Lower leg skin (tissue), 3 donors: ENCODE results near the gene CTNNB1.

ENCODE experiments used
- POLR2A ChIP-seq, 2 donors: fragments of 450-650 bp; IDR thresholded peaks; one replicate each; pipeline ENCODE4 v1.6.1; 2016 to 2017; ENCODE audit warnings: antibody characterized with exemption in 2 of 2, mild to moderate bottlenecking in 1 of 2, moderate library complexity in 1 of 2
- TF ChIP-seq, protein P1 (sequence below), 3 donors: fragments of 450-650 bp; IDR thresholded peaks; one replicate each; pipeline ENCODE4 v1.5.1; 2016; ENCODE audit warnings: antibody characterized with exemption in 3 of 3, mild to moderate bottlenecking in 3 of 3, moderate library complexity in 2 of 3

GRCh38 chr3:41163421-41163820 is 35.9 kb upstream of the CTNNB1 start:
- TF ChIP-seq, protein P1, sequence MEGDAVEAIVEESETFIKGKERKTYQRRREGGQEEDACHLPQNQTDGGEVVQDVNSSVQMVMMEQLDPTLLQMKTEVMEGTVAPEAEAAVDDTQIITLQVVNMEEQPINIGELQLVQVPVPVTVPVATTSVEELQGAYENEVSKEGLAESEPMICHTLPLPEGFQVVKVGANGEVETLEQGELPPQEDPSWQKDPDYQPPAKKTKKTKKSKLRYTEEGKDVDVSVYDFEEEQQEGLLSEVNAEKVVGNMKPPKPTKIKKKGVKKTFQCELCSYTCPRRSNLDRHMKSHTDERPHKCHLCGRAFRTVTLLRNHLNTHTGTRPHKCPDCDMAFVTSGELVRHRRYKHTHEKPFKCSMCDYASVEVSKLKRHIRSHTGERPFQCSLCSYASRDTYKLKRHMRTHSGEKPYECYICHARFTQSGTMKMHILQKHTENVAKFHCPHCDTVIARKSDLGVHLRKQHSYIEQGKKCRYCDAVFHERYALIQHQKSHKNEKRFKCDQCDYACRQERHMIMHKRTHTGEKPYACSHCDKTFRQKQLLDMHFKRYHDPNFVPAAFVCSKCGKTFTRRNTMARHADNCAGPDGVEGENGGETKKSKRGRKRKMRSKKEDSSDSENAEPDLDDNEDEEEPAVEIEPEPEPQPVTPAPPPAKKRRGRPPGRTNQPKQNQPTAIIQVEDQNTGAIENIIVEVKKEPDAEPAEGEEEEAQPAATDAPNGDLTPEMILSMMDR (IDR thresholded peaks at IDR 0.05) = no peak
- no peak for TF ChIP-seq POLR2A (IDR thresholded peaks at IDR 0.05)
